HepG2 (cell line): ENCODE measurements around the gene ABTB2. TPM values are rescaled to one million over a fixed set of nuclear protein-coding genes. Genes with fewer than 3 reads are reported as not detected.

Source experiments
- ARNTL ChIP-seq: sonication (generic); formaldehyde crosslinking; IDR thresholded peaks from 2 replicates; pipeline ENCODE4 v1.4.0; 2020; ENCODE audit warnings: mild to moderate bottlenecking, missing genetic modification reagents
- ATF1 ChIP-seq: IDR thresholded peaks from 2 replicates; pipeline ENCODE4 v1.6.1; 2016; ENCODE audit warnings: mild to moderate bottlenecking, control low read depth
- EHMT2 ChIP-seq: fragments of 200-600 bp; sonication (generic); IDR thresholded peaks from 2 replicates; pipeline ENCODE4 v1.7.0; 2017; ENCODE audit warnings: antibody characterized with exemption, low read depth, low read length, borderline replicate concordance
- FOXC1 ChIP-seq: sonication (generic); formaldehyde crosslinking; IDR thresholded peaks from 2 replicates; pipeline ENCODE4 v1.8.0; 2022; ENCODE audit warnings: mild to moderate bottlenecking, missing genetic modification reagents, borderline replicate concordance
- GFI1 ChIP-seq: sonication (generic); formaldehyde crosslinking; IDR thresholded peaks from 2 replicates; pipeline ENCODE4 v1.5.0; 2020; ENCODE audit warnings: missing genetic modification reagents, mild to moderate bottlenecking, borderline replicate concordance
- HNF1B ChIP-seq: sonication (generic); formaldehyde crosslinking; IDR thresholded peaks from 2 replicates; pipeline ENCODE4 v1.5.1; 2020; ENCODE audit warnings: mild to moderate bottlenecking, moderate library complexity, missing genetic modification reagents
- HOXA9 ChIP-seq: sonication (generic); formaldehyde crosslinking; IDR thresholded peaks from 2 replicates; pipeline ENCODE4 v1.8.1; 2022; ENCODE audit warnings: missing genetic modification reagents, mild to moderate bottlenecking, moderate library complexity, borderline replicate concordance
- KLF9 ChIP-seq: IDR thresholded peaks from 2 replicates; pipeline ENCODE4 v1.6.1; 2016; ENCODE audit warnings: low read depth
- MLXIP ChIP-seq: sonication (generic); formaldehyde crosslinking; IDR thresholded peaks from 2 replicates; pipeline ENCODE4 v1.9.0; 2021; ENCODE audit warnings: missing genetic modification reagents, borderline replicate concordance
- NCOA5 ChIP-seq: sonication (generic); formaldehyde crosslinking; IDR thresholded peaks from 2 replicates; pipeline ENCODE4 v1.4.0; 2020; ENCODE audit warnings: missing genetic modification reagents
- RNF2 ChIP-seq: fragments of 450-650 bp; conservative IDR thresholded peaks from 2 replicates; pipeline ENCODE4 v1.6.1; 2016; ENCODE audit warnings: low read depth
- SKIL ChIP-seq: sonication (generic); formaldehyde crosslinking; IDR thresholded peaks from 2 replicates; pipeline ENCODE4 v1.8.0; 2022; ENCODE audit warnings: missing genetic modification reagents, mild to moderate bottlenecking, moderate library complexity, borderline replicate concordance
- XBP1 ChIP-seq: sonication (generic); formaldehyde crosslinking; IDR thresholded peaks from 2 replicates; pipeline ENCODE4 v1.5.0; 2020; ENCODE audit warnings: missing genetic modification reagents
- ZNF563 ChIP-seq: sonication (generic); formaldehyde crosslinking; IDR thresholded peaks from 2 replicates; pipeline ENCODE4 v1.8.0; 2022; ENCODE audit warnings: mild to moderate bottlenecking, moderate library complexity, missing genetic modification reagents
- ZNF768 ChIP-seq: sonication (generic); formaldehyde crosslinking; IDR thresholded peaks from 2 replicates; pipeline ENCODE4 v1.4.0; 2020; ENCODE audit warnings: missing genetic modification reagents
- ZNF775 ChIP-seq: sonication (generic); formaldehyde crosslinking; IDR thresholded peaks from 2 replicates; pipeline ENCODE4 v1.4.0; 2020; ENCODE audit warnings: missing genetic modification reagents, mild to moderate bottlenecking, moderate library complexity, borderline replicate concordance
- ZSCAN12 ChIP-seq: sonication (generic); formaldehyde crosslinking; IDR thresholded peaks from 2 replicates; pipeline ENCODE4 v1.9.0; 2021; ENCODE audit warnings: mild to moderate bottlenecking, missing genetic modification reagents
- polyA plus RNA-seq, 8 experiments: library from polyadenylated mRNA; depleted of rRNA in 3 of 8; stranded (reverse) in 7 of 8; unstranded in 1 of 8; fragments of >200 nt; fragmentation: Illumina TruSeq in 4 of 8; extraction: Trizol in 4 of 8; gene quantifications; 2 replicates each; pipeline versions ENCODE4 v1.2.1 to v1.2.3, GENCODE V29; 2011 to 2016; ENCODE audit warnings: low read depth in 4 of 8, missing spikeins in 1 of 8, mixed read lengths in 1 of 8; ENCODE audit not compliant: insufficient read depth in 1 of 8
- total RNA-seq, 5 experiments: library from RNA; depleted of rRNA; stranded (reverse); fragments of >200 nt; fragmentation: Illumina TruSeq; extraction: Trizol; gene quantifications; 2 replicates each; pipeline ENCODE4 v1.2.3, GENCODE V29; 2016; ENCODE audit warnings: low read depth in 1 of 5

ABTB2 gene
- total and polyA plus RNA-seq, 2 of the 13 experiments (the other 11 are each of a cell fraction or from before 2014, with no cell fraction given) = 5.1 to 15.4 TPM

GRCh38 chr11:34105079-34105956 lies 252.5 kb downstream of the ABTB2 start, which contains the start of gene NAT10 (continued):
- TF ChIP-seq ZNF563 (CRISPR knock-in tag) (peak; percentile 77; the same call in 1 of the 2 replicates), HNF1B (peak; percentile 75), KLF9 (CRISPR knock-in tag) (no peak), ZSCAN12 (CRISPR knock-in tag) (no peak), XBP1 (no peak), ZNF775 (CRISPR knock-in tag) (no peak), HOXA9 (CRISPR knock-in tag) (no peak; the same call in 1 of the 2 replicates), EHMT2 (no peak), ATF1 (CRISPR knock-in tag) (peak; percentile 99), MLXIP (CRISPR knock-in tag) (no peak; the same call in 1 of the 2 replicates), FOXC1 (peak; percentile 80), NCOA5 (no peak), GFI1 (no peak), ZNF768 (peak; percentile 67; the same call in 1 of the 2 replicates), ARNTL (CRISPR knock-in tag) (peak; percentile 86), RNF2 (peak; percentile 84; the same call in 1 of the 2 replicates), SKIL (CRISPR knock-in tag) (0 out of 2 replicates have a peak, but pooled peaks have one; percentile 37)
